Stimulated activated CD8-positive, alpha-beta memory T cell treated with anti-CD3 and anti-CD28 coated beads, Interleukin-12 subunit alpha, Interleukin-12 subunit beta, amount 100 ng/mL, for 24 hours (primary cell): Measurements from ENCODE around the gene MID1.

Experiments
- DNase-seq: peaks from one replicate; pipeline ENCODE4 v3.0.0-alpha.2; 2020; ENCODE audit errors: extremely low read depth

The MID1 gene, protein sequence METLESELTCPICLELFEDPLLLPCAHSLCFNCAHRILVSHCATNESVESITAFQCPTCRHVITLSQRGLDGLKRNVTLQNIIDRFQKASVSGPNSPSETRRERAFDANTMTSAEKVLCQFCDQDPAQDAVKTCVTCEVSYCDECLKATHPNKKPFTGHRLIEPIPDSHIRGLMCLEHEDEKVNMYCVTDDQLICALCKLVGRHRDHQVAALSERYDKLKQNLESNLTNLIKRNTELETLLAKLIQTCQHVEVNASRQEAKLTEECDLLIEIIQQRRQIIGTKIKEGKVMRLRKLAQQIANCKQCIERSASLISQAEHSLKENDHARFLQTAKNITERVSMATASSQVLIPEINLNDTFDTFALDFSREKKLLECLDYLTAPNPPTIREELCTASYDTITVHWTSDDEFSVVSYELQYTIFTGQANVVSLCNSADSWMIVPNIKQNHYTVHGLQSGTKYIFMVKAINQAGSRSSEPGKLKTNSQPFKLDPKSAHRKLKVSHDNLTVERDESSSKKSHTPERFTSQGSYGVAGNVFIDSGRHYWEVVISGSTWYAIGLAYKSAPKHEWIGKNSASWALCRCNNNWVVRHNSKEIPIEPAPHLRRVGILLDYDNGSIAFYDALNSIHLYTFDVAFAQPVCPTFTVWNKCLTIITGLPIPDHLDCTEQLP

DNA sequence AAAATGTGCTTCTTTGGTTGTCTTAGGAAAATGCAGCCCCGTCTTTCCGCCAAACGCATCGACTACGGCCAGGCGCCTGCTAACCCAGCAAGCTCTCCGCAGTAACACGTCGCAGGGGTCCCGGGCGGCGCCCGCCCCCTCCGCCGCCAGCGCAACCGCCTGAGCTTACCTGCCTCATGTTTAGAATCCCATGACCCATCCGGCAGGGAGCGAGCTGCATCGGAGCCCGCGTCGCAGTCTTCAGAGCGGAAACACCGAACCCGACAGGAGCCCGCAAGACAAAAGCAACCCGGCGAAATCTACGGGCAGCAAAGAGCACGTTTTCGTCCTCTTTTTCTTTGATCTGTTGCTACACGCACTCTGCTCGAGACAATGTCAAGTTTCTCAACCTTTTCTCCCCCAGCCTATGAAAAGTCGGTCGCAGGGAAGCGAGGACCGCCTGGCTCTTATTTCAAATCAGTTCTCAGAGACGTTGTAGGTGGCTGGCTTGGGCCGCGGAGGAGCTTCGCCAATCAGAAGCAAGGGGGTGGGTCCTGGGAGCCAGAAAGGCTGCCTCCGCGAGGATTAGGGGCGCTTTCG lies at the start of gene MID1:
MID1 (minus strand) TSS at position 465 of the 579 bp plus-strand sequence. CDS start 53,038 bp downstream, outside the sequence.
- no peak for DNase-seq

DNA sequence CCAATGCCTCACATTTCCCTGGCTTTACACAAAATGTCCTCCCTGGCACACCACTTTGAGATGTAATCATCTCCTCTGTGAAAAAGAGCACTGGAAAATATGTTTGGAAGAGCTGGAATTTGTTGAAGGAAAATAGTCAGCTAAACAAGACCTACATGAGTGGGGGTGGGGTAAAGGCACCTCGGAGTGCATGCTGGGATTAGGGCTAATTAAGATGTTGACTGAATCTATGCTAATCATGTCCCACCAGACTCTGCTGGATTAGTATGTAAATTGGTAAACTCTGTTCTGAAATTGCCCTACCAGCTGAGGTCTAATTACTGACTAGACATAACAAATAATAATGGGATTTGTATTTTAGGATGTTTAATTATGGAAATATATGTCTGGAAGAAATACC lies 46.8 kb upstream of the MID1 start:
- no peak for DNase-seq

DNA sequence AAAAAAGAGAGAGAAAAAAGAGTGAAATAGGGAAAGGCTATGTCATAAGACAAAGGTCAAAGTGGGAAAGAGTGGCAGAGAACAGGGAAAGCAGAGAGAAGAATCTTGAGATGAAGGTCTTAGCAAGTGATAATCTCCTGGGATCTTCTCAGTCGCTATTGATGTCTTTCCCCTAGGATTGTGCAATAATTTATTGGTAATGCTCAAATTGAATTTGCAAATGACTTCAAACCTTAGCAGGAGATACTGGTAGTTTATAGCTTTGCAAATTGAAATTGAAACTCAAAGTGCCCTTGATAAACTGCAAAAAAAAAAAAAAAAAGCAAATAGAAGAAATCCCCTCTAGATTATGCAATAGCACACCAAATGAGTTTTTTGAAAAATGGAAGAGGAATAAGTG lies 45.7 kb upstream of the MID1 start:
- no peak for DNase-seq

DNA sequence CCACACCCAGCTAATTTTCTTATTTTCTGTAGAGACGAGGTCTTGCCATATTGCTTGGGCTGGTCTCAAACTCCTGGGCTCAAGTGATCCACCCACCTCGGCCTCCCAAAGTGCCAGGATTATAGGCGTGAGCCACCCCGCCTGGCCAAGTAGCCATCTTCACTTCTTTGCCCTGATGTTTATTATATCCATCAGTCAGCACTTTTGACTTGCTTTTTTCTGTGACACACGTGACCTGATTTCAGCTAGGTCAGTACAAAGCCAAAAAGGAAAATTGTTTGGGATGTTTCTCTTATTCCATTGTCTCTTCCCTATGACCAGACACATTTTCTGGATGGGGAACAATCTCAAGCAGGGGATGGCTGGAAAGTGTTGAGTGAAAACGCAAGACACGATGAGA lies 45.3 kb upstream of the MID1 start:
- no peak for DNase-seq

DNA sequence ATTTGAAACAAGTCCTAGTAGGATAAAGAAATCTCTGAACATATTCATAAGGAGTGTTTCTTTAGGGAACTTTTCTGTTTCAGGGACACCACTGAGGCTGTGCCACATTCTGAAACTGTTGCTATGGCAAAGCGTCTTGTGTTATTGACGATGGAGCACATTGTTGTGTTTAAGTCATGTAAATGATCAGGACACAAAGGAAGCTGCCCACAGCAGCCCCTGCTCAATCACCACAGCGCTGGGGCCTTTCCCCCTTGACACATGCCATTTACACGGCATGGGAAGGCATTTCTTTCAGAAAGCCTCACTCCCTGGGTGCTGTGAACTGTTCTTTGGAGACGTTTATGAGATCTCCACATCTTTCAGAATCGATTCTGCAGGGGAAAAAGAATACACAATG lies 39.8 kb upstream of the MID1 start:
- no peak for DNase-seq

DNA sequence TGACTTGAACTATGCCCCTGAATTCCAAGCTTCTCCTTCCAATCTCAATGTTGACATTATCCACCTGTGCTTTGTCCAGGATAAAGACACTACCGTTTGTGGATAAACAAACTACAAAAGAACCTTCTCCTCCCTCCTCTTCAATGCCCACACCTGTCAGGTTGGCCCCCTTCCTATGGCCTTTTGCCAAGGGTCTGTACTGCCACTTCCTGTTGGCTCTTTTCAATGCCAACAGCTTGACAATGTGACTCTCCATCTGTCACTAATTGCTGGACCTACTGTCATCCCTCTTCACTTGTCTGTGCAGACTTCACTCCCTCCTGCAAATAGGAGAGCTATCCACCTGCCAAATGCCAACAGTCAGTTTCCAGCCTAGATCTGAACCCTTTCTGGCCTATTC lies 35.8 kb upstream of the MID1 start:
- DNase-seq = no peak

DNA sequence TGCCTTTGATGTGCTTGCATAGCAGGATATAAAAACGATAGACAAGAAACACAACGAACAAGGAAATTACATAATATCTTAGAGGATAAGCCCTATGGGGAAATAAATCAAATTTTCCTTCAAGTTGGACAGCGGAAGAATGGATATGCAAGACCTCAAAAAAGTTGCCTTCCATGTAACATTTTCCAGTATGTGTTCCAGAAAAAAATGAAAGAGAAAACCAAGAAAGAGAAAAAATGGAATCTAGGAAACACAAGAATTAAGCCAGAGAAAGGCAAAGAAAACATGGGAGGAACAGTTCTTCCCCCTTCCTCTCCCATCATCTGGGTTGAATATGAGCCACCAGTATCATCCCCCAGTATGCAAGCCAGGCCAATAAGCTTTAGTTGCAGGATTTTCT lies 34.6 kb upstream of the MID1 start:
- no peak for DNase-seq

DNA sequence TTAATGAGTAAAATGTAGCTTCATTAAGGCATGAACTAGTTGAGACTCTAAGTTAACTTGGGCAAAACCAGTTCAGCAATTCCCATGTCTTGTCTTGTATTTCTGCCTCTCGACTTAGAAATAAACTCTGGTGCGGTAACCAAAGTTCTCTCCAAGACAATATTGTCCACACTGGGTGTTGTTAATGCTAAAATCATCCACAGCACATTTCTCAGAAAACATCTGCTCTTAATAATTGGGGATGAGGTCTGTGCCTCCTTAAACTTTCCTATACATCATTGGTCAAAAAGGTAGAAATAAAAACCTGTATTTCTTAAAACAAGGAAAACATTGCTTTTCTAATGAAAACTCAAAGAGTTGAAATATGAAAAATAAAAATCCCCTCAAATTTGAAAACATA lies 32.9 kb upstream of the MID1 start:
- no peak for DNase-seq

DNA sequence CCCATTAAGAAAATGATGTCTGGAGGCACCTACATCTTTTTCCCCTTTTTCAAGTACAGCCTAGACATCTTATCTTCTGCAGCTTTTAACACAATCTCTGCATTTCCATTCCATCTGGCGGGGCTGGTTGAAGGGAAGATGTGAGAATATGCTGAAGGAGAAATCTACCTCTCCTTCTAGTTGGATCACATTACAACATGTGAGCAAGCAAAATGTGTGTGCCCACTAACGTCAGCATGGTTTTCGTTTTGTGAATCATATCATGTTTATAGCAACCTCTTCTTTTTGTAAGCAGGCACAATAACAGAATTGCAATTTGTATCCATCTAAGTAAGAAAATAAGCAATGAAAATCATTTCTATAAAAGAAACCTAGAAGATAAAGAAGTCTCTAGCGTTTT lies 28.9 kb upstream of the MID1 start:
- DNase-seq = no peak

DNA sequence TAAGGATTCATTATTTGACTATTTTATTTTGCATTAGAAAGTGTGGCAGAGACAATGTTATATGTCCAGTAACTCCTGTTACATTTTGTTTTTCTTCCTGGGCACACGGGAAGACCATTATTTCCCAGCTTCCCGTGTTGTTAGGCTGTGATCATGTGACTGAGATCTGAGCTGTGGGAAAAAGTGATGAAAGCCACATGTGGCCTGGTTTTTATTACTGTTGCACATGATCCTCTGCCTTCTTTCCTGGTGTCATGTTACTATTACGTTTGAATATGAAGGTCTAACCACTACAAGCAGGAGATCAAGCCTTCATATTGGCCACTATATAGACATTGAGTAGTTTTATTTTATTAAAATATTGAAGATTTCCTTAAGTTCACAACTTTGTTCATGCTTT lies 28.2 kb upstream of the MID1 start:
- DNase-seq = no peak

DNA sequence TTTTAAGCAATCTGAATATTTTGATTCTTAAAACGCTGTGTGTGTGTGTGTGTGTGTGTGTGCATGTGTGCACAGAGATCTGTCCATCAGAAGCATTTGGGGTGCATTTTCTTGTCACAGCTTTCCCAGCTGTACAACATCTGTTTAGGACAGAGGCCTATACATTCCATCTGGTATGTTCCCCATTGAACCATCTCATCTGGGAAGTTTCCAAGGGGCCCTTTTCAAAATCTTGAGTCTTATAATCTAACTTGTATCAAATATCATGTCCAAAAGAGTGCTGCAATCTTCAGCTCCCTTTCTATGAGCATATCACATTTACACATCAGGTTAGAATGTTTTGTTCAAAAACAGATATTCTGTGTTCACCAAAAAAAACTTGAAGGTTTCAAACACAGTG lies 16.5 kb upstream of the MID1 start:
- DNase-seq = no peak

DNA sequence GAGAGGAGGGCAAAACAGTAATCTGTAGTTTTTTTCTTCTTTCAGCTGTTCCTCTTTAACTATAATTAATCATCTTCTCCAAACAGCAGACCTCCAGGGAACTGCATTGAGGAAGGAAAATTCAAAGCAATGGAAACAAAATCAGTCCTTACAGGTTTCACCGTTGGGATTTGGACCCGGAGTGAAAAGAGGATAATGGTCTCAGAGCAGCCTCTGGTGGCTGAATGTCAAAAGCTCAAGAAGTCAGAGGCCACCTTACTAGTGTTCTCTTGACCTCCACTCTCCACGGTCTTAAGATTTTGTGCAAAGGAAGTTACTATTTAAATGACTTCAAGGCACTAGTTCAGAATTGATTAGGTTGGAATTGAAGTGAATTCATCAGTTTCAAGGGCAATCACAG lies 16.0 kb upstream of the MID1 start:
- no peak for DNase-seq

DNA sequence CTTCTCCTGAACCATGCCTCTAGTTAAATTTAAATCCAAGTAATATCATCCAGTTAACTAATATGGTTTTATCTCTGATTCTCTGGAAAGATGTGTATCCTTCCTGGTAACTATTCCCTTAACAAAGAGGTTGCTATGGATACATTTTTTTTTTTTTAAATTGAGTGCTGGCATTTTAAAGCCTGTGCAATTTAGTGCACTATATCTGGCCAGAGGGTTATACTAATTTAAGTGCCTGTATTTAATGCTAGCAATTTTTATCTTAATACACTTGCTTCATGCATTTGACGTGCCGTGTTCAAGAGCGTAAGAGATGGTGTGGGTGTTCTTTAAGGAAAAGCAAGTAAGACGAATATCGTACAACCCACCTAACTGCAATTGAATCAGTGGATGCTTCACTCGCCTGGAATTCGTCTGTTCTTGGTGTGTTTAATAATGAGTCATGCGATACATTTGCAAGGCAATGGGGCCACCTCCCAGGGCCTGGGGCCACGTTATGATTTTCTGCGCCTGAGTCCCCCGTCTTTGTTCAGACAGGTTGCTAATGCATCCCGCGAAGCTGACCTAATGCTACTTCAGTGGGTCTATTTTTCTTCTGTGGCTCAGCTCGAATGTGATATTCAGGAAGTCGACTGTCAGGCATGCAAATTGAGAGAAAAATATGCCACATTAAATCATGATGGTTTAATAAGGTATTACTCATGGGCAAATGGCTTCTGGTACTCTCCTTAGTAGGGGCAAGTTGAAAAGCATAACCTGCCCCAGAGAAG lies 14.2 kb upstream of the MID1 start:
- DNase-seq = no peak

DNA sequence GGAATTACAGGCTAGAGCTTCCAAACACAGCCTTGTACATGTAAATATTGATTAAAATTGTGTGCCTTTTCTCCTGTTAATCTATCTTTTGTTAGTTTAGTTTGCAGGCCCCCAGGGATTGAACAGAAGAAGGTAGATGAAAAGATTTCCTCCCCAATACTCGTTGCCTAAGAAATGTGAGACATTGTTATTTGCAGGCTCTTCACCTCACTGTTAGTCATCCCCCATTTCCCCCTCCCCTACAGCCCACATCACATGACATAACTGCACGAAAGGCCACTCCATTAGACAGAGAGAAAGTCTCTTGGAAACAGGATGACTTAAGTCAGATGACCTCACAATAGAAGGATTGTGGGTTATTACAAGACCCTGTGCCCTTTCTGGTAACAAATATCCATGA lies 13.3 kb upstream of the MID1 start:
- no peak for DNase-seq

DNA sequence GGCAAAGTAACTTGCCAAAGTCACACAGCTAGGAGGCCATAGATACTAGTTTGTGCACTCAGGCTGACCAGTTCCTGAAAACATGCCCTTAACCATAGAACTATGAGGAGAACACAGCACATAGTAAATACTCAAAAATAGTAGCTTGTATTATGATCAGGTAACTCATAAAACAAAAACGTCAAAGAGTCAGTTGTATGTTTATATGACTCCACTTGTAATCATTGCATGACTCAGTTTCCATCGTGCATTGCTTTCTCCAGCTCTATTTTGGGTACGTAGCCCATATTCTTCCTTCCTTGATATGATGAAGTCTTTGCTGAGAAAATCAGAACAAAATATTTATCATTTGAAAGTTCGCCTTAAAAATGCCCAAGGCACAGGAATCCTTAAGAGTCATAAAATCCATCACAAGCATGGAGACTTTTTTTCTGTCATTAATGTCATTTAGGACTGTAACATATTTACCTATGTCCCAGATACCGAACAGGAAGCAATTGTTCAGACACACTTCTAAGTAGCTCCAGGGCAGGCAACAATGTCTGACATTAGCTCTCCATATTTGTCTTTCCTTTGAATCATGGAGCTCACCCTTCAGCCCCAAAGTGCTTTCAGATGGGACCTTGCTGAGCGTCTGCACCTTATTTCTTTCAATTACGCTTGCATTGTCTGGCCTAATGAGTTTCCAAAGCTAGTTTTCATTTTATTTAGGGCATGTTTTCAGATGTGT lies 11.2 kb upstream of the MID1 start:
- DNase-seq = no peak

DNA sequence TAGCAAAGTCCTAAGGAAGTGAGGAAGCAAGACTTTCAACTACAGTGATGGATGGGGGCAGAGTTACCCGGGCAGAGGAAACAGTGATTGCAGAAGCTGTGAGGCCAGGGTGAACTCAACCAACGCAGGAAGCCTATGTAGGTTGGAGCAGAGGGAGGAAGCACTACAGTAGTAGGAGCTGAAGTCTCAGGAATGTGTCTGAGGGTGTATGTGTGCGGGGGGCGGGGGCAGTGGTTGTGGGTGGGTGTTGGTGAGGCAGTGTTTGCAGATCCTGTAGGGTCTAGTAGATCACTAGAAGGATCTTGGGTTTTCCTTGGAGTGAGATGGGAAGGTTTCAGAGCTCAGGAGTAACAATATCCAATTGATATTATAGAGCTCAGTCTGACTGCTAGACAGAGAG lies 9.9 kb upstream of the MID1 start:
- DNase-seq = no peak

DNA sequence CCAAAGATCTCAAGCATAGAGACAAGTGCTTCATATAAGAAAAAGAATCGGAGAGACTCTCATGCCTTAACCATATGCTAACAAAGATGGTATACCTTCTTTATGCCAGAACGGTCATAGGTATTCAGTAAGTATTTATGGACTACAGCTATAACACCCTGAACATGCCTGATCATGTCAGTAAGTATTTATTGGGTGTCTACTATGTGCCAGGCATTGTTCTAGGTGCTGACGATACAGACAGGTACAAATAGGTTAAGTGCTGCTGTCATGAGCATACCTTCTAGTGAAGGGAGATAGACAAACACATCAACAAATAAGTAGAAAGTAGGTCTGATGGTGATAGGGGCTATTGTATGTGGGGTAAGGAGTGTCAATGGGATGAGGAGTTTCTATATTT lies 9.5 kb upstream of the MID1 start:
- DNase-seq = no peak

DNA sequence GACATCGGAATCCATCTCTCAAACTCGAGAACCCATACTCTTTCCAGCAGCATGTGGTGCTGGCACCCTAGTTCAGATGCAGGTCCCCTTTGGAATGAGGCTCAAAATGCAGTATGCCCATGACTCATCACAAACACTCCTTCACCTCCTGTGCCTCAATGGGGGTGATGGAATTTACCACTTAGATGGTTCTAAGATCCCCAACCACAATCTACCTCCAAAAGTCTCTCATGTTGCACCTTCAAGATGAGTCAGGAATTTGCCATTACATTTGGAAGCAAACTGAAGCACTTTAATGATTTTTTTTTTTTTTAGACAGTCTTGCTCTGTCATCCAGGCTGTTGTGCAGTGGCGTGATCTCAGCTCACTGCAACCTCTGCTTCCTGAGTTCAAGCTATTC lies 8.5 kb upstream of the MID1 start:
- DNase-seq = no peak

DNA sequence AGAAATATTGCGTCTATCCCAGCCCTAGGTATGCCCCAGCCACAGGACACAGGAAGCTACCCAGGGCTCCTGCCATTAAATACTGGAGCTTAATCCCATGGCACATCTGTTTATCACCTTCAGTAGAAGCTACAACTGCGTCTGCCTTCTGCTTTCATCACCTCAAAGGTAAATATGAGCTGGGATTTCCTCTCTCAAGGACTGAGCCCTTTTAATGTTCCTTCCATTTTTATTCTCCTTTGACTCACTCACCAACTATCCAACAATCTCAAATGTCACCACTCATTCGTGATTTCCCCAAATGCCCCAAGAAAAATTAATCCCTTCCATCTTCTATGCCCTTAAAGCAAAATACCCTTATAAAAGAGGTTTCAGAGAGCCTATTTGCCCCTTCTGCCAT lies 1.8 kb upstream of the MID1 start:
- no peak for DNase-seq

DNA sequence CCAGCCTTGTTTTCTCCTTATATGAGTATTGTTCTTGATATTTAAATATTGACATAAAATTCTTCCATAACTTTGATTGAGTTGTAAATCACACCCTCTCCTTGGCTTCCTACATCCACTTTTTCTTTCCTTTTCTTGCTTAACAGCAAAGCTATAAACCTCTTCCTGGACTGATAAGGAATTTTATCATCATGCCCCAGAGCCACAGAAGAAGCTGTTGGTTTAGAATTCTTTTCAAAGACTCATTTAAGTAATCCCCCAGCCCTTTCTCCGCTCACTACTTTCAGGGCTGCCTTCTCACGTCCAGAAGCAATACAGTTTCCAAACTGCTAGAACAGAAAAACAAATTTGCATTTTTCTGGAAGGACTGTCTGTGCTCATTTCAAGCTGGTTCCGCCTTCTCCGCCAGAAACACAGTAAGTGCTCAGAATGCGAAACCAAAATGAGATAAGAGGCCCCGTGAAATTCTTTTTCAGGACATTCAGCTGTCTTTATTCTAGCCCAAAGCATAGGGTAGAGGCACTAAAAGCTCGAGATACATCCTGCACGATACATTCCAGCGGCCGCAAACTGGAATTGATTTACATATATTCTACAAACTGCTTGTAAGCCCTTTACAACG lies 849 bp downstream of the MID1 start:
- no peak for DNase-seq

DNA sequence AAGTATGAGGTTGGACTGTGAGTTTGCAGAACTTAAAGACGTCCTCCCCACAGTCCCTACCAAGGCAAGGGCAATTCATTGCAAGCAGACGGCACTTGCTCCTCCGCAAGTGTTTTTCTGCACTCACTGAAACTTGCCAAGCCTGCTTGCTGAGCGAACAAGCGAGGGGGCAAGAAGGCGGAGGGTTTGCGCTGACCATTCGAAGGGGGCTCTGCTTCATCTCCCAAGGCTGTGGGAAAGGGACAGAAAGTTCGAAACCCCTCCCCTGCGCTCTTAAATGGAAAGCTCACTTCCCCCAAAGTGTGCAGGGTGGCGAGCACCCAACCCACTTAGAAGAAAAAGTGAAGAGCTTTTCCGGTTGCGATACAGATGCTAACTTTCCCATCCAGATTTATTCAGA lies 1.4 kb downstream of the MID1 start:
- DNase-seq = no peak
